HG03064 (cell line): ENCODE measurements around the gene DHRSX.
"Not testable (repeated sequence)": the region's sequence is repeated elsewhere in the genome, so short reads cannot be mapped to it uniquely, and the experiment has no call there.

ENCODE experiments used
- ATAC-seq: cut with Tn5 transposase; IDR thresholded peaks from one replicate; pipeline ENCODE4 v1.9.1; 2021; ENCODE audit warnings: low read depth; ENCODE audit not compliant: unreplicated experiment

Gene DHRSX

DNA sequence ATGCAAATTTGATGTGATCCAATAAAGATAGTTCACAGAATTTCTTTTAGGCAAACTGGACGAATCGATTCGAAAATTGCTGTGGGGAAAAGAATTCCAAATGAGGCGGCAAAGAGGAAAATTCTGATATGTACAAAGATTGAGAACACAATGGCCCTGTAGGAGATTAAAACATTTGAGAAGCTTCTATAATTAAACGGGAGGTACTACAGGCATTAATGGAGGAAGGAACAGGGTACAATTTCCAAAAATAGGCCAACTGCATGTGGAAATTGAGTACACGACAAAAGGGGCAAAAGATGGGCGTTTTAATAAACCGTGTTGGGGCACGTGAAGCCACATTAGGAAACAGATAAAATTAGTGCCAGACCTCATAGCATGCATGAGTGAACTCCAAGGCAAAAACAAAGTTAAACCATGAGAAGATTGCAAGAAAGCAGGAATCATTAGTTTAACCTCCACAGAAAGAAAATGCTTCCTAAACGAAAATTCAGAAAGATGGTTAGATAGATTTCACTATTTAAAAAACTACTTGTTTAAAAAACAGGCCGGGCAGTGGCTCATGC is 68.4 kb downstream of the DHRSX start:
- no peak for ATAC-seq

DNA sequence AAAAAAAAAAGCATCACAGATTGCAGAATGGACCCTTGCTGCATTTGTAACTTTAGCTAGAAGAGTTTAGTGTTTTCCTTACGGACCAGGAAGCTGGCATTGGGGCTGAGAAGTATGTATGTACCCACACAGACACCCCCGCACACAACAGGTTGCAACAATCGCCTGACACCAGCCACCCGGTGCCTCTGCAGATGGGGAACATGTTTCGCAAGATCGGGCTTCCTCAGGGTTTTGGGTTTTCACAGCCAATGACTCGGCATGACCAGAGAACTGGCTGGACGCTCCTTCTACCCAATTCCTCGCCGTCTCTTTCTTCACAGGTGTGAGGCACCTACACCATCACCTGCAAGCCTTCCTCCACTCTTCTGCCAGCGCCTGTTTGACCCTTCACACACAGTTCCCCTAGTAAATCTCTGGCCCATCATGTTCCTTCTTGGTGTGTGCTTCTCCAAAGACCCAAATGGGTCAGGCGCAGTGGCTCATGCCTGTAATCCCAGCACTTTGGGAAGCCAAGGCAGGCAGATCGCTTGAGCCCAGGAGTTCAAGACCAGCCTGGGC is 70.4 kb downstream of the DHRSX start:
- no peak for ATAC-seq

DNA sequence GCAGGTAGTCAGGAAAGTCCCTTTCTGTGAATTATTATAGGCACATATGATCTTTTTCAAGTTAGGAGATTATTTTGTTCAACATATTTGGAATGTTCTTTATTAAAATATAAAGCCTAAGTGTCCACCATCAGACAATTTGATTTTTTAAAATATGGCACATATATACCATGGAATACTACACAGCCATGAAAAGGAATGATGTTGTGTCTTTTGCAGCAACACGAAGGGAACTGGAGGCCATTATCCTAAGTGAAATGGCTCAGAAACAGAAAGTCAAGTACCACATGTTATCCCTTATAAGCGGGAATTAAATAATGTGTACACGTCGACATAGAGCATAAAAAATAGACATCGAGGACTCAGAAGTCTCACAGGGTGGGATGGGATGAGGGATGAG is 73.0 kb downstream of the DHRSX start:
- ATAC-seq: no peak

DNA sequence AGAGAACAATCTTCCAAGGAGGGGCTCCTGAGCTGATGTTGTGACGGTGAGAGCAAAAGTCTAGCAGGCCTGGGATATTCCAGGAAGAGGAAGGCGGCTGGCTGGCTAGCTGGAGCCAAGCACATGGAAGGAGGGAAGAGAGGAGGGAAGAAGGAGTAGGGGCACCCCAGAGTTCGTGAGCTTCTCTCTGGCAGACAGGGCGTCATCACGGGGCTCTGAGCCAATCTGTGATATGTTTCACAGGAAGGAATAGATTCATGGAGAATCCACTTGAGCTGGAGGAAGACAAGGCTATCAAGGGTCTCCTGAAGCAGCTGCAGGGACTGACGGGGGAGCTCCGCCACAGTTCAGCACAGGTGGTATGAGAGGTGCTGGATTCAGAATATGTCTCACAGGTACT is 73.6 kb downstream of the DHRSX start:
- no peak for ATAC-seq

DNA sequence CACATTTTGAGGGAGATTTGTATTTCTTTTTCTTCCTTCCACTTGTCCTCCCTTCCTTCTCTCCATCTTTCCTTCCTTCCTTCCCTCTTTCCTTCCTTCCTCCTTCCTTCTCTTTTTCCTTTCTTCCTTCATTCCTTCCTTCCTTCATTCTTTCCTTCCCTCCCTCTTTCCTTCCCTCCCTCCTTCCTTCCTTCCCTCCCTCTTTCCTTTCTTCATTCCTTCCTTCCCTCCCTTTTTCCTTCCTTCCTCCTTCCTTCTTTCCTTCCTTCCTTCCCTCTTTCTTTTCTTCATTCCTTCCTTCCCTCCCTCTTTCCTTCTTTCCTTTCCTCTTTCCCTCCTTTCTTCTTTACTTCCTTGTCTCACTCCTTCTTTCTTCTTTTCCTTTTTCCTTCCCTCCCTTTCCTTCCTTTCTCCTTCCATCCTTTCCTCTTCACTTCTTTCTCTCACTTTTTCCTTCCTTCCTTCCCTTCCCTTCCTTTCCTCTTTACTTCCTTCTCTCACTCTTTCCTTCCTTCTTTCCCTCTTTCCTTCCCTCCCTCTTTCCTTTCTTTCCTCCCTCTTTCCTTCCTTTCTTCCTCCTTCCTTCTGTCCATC is 74.4 kb downstream of the DHRSX start:
- ATAC-seq: no peak

DNA sequence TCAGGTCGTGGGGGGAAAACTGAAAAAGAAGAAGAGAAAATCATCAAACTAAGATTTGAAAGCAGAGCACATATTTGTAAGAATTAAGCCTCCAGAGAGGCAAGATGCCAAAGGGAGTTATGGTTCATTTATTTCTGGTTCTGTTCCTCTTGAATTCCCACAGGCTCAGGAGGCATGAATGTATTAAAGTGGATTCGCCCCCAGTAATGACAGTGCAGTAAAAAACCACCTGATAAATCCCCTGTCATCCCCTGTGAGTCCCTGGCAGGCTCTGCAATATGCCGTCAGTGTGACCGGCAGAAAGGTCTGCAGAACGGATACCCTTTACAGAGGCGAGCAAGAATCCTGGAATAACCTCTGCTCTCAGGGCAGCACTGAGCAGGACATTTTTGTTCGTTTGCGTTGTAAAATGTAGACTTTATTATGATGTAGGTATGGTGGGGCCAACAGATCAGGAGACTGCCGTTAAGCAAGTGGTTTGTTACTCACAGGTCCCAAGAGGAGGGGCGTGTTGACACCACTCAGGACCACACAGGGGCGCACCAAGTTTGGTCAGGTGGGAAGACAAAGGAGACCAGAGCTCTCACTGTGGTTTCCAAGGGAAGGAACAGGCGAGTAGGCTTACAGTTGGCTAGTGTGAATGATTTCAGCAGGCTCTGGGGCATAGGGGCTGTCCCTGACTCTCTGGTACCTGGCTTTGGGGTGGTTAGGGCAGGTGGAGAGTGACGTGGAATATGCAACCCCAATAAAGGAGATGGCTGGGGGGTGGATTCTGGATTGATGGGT is 75.3 kb downstream of the DHRSX start:
- ATAC-seq: no peak

DNA sequence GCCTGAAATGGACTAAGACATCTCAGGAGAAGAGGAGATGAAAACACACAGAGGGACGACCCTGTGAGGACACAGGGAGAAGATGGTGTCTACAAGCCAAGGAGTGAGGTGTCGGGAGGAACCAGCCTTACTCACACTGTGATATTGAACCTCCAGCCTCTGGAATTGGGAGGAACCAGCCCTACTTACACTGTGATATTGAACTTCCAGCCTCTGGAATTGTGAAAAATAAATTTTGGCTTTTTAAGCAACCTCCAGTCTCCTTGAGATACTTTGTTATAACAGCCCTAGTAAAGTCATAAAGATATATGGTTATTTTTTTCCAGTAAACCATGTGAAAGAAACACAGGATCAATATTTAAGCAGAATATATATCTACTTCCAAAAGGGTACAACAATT is 76.5 kb downstream of the DHRSX start:
- no peak for ATAC-seq

DNA sequence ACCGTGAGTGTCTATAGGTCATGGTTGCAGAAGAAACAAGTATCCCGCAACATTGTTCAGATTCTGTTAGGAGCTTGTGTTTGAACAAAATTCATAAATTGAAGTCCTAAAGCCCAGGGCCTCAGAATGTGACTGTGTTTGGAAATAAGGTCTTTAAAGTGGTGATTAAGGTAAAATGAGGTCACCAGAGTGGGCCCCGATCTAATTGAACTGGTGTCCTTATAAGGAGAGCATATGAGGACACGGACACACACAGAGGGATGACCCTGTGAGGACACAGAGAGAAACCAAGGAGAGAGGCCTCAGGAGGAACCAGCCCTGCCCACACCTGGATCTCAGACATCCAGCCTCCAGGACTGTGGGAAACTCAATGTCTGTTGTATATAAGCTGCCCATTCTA is 76.9 kb downstream of the DHRSX start:
- no peak for ATAC-seq

DNA sequence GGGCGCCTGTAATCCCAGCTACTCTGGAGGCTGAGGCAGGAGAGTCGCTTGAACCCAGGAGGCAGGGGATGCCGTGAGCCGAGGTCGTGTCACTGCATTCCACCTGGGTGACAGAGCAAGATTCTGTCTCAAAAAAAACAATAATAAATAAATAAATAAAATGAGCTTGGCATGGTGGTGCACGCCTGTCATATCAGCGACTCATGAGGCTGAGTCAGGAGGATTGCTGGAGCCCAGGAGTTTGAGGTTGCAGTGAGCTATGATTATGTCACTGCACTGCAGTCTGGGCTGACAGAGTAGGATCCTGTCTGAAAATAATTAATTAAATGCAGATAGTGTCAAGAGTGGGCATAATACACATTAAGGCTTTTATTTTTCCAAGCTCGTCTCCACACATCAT is 77.5 kb downstream of the DHRSX start:
- ATAC-seq: no peak

DNA sequence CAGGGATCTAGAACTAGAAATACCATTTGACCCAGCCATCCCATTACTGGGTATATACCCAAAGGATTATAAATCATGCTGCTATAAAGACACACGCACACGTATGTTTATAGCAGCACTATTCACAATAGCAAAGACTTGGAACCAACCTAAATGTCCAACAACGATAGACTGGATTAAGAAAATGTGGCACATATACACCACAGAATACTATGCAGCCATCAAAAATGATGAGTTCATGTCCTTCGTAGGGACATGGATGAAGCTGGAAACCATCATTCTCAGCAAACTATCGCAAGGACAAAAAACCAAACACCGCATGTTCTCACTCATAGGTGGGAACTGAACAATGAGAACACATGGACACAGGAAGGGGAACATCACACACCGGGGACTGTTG is 81.4 kb downstream of the DHRSX start:
- ATAC-seq: not testable (repeated sequence)

DNA sequence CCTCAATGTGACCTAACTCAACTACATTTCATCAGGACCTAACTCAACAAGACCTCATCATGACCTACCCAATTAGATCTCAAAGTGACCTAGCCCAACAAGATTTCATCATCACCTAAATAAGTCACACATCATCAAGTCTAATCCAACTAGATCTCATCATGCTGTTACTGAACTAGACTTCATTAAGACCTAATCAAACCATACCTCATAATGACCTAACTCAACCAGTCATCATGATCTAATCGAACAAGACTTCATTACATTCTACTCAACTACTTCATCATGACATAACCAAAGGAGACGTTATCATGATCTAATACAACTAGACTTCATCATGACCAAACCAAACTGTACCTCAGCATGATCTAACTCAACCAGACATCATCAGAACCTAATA is 82.8 kb downstream of the DHRSX start:
- no peak for ATAC-seq

DNA sequence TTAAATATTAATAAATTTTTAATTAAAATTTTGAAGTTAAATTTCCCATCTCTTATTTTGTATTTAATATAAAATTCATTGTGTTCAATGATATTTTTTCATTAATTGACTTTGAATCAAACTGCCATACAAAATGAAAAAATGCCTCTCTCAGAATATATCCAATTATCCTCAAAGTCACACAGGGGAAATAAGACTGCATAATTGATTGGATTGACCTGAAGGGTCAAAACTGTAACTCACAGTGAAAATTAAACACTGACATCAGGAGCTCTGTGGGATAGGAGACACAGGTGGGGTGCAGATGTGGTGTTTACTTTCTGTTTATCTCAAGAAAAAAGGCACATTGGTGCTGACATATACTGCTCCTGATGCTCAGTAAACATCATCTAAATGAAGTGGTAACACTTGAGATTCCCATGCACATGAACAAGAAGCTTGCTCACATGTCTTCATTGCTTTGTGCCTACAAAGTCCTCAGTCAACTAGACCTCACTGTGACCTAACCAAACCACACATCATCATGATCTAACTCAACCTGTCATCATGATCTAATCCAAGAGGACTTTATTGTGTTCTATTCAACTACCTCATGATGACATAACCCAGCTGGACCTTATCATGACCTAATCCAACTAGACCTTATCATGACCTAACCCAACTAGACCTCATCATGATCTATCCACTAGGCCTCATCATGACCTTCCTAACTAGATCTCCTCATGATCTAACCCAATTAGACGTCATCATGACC is 83.7 kb downstream of the DHRSX start:
- no peak for ATAC-seq

DNA sequence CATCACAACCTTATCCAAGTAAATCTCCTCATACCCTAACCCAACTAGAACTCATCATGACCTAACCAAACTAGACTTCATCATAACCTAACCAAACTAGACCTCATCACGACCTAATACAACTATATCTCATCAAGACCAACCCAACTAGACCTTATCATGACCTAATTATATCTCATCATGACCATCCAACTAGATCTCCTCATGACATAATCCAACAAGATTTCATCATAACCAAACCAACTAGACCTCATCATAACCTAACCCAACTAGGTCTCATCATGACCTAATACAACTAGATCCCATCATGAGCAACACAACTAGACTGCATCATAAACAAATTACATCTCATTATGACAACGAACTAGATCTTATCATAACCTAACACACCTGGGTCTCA is 86.4 kb downstream of the DHRSX start:
- ATAC-seq: no peak

DNA sequence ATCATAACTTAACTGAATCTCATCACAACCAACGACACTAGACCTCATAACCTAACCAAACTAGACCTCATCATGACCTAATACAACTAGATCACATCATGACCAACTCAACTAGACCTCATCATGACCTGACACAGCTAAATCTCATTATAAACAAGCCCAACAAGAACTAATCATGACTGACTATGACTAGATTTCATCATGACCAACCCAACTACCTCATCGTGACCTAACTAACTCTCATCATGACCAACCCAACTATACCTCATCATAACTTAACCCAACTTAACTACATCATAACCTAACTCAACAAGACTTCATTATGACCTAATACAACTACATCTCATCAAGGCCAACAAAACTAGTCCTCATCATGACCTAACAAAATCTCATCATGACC is 86.8 kb downstream of the DHRSX start:
- ATAC-seq: no peak

DNA sequence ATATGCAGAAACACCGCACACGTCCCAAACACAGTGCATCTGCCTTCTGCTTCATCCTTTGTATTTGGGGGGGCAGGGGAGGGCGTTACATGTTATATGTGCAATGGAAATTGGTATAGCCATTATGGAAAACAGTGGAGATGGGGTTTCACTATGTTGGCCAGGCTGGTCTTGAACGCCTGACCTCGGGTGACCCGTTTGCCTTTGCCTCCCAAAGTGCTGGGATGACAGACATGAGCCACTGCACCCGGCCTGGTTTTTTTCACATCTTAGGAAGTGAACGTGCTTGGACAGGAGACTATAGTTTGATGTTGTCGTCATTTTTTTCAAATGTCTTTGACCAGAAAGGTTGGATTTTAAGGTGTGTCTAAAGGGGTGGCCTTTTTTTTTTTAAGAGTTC is 88.6 kb downstream of the DHRSX start:
- no peak for ATAC-seq

DNA sequence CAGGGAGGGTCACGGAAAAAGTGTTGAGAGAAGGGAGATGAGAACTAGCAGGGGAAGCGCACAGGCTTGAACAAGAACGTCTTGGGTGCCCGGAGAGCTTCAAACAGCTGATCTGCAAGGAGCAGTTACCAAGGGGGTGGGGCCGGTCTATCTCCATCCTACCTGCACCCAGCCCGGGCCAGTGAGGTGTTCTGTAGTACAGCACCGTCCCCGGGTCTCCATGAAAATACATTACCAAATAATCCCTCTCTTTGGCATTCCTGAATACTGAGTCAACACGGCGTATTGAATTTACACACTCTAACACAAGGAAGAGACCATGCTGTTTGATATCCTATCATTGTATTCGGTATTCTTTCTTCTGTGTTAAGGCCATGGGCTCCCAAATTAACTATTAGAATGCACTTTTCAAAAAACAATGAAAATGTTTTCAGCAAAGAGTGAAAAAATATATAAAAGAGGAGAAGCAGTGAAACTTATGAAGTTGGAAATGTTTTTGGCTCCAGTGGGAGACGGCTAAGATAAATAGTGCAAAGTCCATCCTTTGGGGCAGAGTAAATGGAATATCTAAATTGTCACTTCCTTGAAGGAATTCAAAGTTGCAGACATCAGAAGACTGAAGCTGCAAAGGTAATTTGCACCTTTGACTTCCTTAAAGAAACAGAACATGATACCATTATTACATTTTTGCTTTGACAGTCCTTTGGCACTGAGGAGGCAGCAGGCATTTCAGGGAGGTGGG is 90.3 kb downstream of the DHRSX start:
- ATAC-seq: no peak

DNA sequence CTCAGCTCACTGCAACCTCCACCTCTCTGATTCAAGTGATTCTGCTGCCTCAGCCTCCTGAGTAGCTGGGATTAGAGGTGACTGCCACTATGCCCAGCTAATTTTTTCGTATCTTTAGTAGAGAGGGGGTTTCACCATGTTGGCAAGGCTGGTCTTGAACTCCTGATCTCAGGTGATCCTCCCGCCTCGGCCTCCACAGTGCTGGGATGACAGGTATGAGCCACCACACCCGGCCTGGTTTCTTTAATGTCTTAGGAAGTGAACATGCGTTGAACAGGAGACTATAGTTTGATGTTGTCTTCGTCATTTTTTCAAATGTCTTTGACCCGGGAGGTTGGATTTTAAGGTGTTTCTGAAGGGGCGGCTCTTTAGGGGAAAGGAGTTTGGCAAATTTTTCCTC is 91.0 kb downstream of the DHRSX start:
- ATAC-seq: no peak

DNA sequence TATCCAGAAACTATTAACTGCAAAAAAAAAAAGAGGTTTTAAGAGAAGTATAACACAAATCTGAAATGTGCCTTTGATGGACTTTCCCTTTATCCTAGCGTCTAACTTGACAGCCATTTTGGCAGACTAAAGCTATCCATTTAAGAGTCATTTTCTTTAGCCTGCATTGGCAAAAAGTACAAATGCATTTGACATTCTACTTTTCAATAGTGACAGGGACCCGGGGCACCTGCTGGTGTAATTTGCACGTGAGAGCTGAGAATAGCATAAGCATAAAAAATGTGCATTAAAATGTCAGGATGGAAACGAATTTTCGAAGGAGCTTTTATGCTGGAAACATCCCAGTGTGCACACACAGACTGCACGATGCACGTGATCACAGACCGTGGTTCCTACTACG is 91.9 kb downstream of the DHRSX start:
- ATAC-seq: no peak

DNA sequence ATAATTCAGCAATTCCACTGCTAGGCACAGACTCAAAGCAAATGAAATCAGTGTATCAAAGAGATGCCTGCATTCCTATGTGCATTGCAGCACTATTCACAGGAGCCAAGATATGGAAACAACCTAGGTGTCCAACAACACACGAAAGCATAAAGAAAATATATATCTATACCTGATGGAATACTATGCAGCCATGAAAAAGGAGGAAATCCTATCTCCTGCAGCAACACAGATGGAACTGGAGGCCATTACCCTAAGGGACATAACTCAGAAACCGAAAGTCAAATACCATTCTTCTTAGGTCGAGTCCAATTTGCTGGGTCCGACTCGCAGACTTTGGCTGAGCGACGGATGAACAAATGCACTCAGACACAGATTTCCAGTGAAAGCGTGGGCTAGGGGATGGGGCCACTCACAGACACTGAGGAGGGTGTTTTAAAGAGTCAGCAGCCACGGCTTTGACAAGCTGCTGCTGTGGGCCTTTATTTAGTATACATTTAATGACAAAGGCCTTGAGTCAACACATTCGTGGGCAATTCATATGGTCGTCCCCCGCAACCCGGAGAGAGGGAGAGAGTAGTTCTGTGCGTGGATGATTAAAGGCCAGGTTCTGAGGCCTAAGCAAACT is 93.8 kb downstream of the DHRSX start:
- no peak for ATAC-seq

DNA sequence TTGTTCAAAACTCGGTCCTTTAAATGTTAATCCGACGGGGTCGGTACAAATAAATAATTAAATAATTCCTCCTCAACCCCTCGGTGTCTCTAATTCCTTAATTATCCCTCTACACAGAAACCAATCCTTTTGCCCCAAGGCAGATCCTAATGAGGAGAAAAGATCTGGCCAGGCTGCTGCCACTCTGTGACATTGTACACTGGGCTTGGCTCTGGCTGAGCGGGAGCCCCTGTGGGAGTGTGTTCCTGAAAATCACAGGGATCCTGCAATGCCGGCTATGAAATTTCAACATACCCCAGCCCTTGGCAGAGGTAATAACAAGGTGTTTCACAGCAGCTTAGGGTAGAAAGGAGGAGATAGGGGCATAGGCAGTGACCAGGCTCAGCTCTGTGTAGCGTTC is 96.0 kb downstream of the DHRSX start:
- ATAC-seq: no peak
